ENCODE data around the gene LTK.

DNA sequence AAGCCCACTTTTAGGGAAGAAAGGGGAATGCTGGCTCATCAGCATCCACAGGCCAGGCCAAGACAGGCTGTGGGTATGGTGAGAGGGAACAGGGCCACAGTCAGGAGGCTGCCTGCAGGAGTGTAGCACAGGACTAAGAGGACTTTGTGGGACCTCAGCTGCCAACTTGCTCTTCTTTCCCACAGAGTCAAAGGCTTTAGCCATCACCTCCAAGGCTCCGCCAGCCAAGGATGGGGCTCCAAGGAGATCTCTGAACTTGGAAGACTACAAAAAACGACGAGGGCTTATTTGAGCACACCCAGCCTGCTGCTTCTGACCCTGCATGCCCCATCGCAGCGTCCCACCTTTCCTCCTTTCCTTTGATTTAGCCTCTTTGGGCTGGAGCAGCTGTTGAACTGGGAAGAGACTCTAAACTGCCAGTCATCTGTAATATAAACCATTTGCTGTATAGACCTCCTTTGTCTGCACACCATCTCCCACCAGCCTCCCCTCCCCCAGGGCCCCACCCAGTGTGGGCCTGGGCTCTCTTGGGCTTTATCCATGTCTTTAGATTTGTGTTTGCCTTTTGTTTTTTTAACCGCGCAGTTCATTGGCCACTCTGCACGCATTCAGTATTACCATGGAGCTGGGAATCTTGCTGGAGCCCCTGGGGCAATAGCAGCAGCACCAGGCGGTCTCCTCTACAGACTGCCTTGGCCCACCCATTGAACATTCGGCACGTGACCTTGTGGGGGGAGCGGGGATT is 33.1 kb downstream of the LTK start:
- TF ChIP-seq, protein P1, sequence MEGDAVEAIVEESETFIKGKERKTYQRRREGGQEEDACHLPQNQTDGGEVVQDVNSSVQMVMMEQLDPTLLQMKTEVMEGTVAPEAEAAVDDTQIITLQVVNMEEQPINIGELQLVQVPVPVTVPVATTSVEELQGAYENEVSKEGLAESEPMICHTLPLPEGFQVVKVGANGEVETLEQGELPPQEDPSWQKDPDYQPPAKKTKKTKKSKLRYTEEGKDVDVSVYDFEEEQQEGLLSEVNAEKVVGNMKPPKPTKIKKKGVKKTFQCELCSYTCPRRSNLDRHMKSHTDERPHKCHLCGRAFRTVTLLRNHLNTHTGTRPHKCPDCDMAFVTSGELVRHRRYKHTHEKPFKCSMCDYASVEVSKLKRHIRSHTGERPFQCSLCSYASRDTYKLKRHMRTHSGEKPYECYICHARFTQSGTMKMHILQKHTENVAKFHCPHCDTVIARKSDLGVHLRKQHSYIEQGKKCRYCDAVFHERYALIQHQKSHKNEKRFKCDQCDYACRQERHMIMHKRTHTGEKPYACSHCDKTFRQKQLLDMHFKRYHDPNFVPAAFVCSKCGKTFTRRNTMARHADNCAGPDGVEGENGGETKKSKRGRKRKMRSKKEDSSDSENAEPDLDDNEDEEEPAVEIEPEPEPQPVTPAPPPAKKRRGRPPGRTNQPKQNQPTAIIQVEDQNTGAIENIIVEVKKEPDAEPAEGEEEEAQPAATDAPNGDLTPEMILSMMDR (IDR thresholded peaks at IDR 0.05): no peak
- TF ChIP-seq POLR2AphosphoS5 (IDR thresholded peaks at IDR 0.05; ENCODE audit: low read depth, low read length) (no peak), TCF7L2 (IDR thresholded peaks at IDR 0.05; ENCODE audit: low read depth, low read length) (no peak), SIN3A (IDR thresholded peaks at IDR 0.05; ENCODE audit: borderline replicate concordance, insufficient read depth, low read depth, low read length) (no peak)
- TF ChIP-seq, protein P2, sequence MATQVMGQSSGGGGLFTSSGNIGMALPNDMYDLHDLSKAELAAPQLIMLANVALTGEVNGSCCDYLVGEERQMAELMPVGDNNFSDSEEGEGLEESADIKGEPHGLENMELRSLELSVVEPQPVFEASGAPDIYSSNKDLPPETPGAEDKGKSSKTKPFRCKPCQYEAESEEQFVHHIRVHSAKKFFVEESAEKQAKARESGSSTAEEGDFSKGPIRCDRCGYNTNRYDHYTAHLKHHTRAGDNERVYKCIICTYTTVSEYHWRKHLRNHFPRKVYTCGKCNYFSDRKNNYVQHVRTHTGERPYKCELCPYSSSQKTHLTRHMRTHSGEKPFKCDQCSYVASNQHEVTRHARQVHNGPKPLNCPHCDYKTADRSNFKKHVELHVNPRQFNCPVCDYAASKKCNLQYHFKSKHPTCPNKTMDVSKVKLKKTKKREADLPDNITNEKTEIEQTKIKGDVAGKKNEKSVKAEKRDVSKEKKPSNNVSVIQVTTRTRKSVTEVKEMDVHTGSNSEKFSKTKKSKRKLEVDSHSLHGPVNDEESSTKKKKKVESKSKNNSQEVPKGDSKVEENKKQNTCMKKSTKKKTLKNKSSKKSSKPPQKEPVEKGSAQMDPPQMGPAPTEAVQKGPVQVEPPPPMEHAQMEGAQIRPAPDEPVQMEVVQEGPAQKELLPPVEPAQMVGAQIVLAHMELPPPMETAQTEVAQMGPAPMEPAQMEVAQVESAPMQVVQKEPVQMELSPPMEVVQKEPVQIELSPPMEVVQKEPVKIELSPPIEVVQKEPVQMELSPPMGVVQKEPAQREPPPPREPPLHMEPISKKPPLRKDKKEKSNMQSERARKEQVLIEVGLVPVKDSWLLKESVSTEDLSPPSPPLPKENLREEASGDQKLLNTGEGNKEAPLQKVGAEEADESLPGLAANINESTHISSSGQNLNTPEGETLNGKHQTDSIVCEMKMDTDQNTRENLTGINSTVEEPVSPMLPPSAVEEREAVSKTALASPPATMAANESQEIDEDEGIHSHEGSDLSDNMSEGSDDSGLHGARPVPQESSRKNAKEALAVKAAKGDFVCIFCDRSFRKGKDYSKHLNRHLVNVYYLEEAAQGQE (IDR thresholded peaks at IDR 0.05; ENCODE audit: insufficient read depth in 1 of 2, low read depth in 2 of 2, low read length in 1 of 2): no peak
